Loucy (cell line): ENCODE data around the gene STON2.

Experiments used
- H2AFZ ChIP-seq: fragments of 200-600 bp; sonication (generic); 2 replicates; pipeline ENCODE4 v1.6.0; 2016; ENCODE audit warnings: antibody characterized with exemption, mild to moderate bottlenecking, low read length, moderate library complexity
- H3F3A ChIP-seq: fragments of 200-600 bp; 2 replicates; pipeline ENCODE4 v1.6.0; 2016; ENCODE audit warnings: antibody characterized with exemption, low read depth, mild to moderate bottlenecking
- H3K27me3 ChIP-seq: fragments of 200-600 bp; sonication (generic); 2 replicates; pipeline ENCODE4 v1.6.1; 2014; ENCODE audit warnings: low read length, mild to moderate bottlenecking; ENCODE audit not compliant: insufficient read depth, poor library complexity, severe bottlenecking
- H3K36me3 ChIP-seq: fragments of 200-600 bp; sonication (generic); 2 replicates; pipeline ENCODE4 v1.6.1; 2016; ENCODE audit warnings: low read length; ENCODE audit not compliant: insufficient read depth
- H3K4me1 ChIP-seq: fragments of 200-600 bp; sonication (generic); 2 replicates; pipeline ENCODE4 v1.5.1; 2014; ENCODE audit warnings: low read length, mild to moderate bottlenecking; ENCODE audit not compliant: insufficient read depth, poor library complexity, severe bottlenecking
- H3K4me2 ChIP-seq: fragments of 200-600 bp; sonication (generic); 2 replicates; pipeline ENCODE4 v1.6.0; 2014; ENCODE audit warnings: antibody characterized with exemption, low read length, low read depth, mild to moderate bottlenecking; ENCODE audit not compliant: poor library complexity, severe bottlenecking
- H3K4me3 ChIP-seq: fragments of 200-600 bp; sonication (generic); 2 replicates; pipeline ENCODE4 v1.5.1; 2014; ENCODE audit warnings: low read length, mild to moderate bottlenecking, mixed read lengths; ENCODE audit not compliant: poor library complexity, severe bottlenecking
- H3K79me2 ChIP-seq: fragments of 200-600 bp; sonication (generic); 2 replicates; pipeline ENCODE4 v1.6.1; 2014; ENCODE audit warnings: low read length; ENCODE audit not compliant: insufficient read depth
- H3K9ac ChIP-seq: fragments of 200-600 bp; sonication (generic); 2 replicates; pipeline ENCODE4 v1.6.0; 2014; ENCODE audit warnings: mild to moderate bottlenecking, low read depth, low read length, moderate library complexity; ENCODE audit not compliant: poor library complexity, severe bottlenecking
- H3K9me2 ChIP-seq: fragments of 200-600 bp; sonication (generic); replicated peaks from 2 replicates; pipeline ENCODE4 v1.6.1; 2016; ENCODE audit warnings: low read depth, low read length, mixed read lengths
- H3K9me3 ChIP-seq: fragments of 200-600 bp; sonication (generic); 2 replicates; pipeline ENCODE4 v1.6.1; 2014; ENCODE audit warnings: mild to moderate bottlenecking, antibody characterized with exemption, low read length, low read depth; ENCODE audit not compliant: insufficient read depth
- H4K20me1 ChIP-seq: fragments of 200-600 bp; sonication (generic); 2 replicates; pipeline ENCODE4 v1.6.0; 2014; ENCODE audit warnings: antibody characterized with exemption, low read length, mild to moderate bottlenecking; ENCODE audit not compliant: insufficient read depth, poor library complexity, severe bottlenecking
- CTCF ChIP-seq: fragments of 200-600 bp; sonication (generic); conservative IDR thresholded peaks from 2 replicates; pipeline ENCODE4 v1.5.1; 2014; ENCODE audit warnings: mild to moderate bottlenecking, antibody characterized with exemption, low read length
- EZH2phosphoT487 ChIP-seq: fragments of 200-600 bp; IDR thresholded peaks from 2 replicates; pipeline ENCODE4 v1.6.1; 2018; ENCODE audit warnings: antibody characterized with exemption, mild to moderate bottlenecking, moderate library complexity, borderline replicate concordance

The STON2 gene

GRCh38 chr14:81418057-81418790 is 18.1 kb upstream of the STON2 start:
- Histone ChIP-seq H3K9ac (no peak overlapping the region), H3K9me2 (no peaks in the 10 kb centered on the region), H4K20me1 (no peaks in the 10 kb centered on the region), H3K9me3 (no peaks in the 10 kb centered on the region), H3K36me3 (no peaks in the 10 kb centered on the region), H3K79me2 (no peaks in the 10 kb centered on the region), H3K4me2 (no peak overlapping the region), H2AFZ (no peak overlapping the region), H3K4me3 (no peak overlapping the region), H3F3A (no peaks in the 10 kb centered on the region), H3K4me1 (no peaks in the 10 kb centered on the region), H3K27me3 (no peaks in the 10 kb centered on the region)
- no peak for TF ChIP-seq EZH2phosphoT487
- TF ChIP-seq CTCF = no peak

GRCh38 chr14:81416981-81417380 is 16.9 kb upstream of the STON2 start:
- Histone ChIP-seq H3F3A (no peaks in the 10 kb centered on the region), H4K20me1 (no peaks in the 10 kb centered on the region), H3K79me2 (no peaks in the 10 kb centered on the region), H3K4me1 (no peaks in the 10 kb centered on the region), H3K9ac (no peak overlapping the region), H3K4me2 (no peak overlapping the region), H2AFZ (no peak overlapping the region), H3K36me3 (no peaks in the 10 kb centered on the region), H3K9me3 (no peaks in the 10 kb centered on the region), H3K9me2 (no peaks in the 10 kb centered on the region), H3K27me3 (no peaks in the 10 kb centered on the region), H3K4me3 (no peak overlapping the region)
- no peak for TF ChIP-seq CTCF
- no peak for TF ChIP-seq EZH2phosphoT487

- Histone ChIP-seq H3K79me2 (no peaks in the 10 kb centered on the region), H3K36me3 (no peaks in the 10 kb centered on the region), H3K9me2 (no peaks in the 10 kb centered on the region), H4K20me1 (no peaks in the 10 kb centered on the region), H3F3A (no peaks in the 10 kb centered on the region), H3K9ac (no peak overlapping the region), H3K4me2 (no peak overlapping the region), H3K27me3 (no peaks in the 10 kb centered on the region), H2AFZ (no peak overlapping the region), H3K4me3 (no peak overlapping the region), H3K9me3 (no peaks in the 10 kb centered on the region), H3K4me1 (no peaks in the 10 kb centered on the region)
- no peak for TF ChIP-seq CTCF
- no peak for TF ChIP-seq EZH2phosphoT487
These were observed 16.2 kb upstream of the STON2 start for GRCh38 chr14:81416194-81416952.
